Activated CD8-positive, alpha-beta memory T cell treated with anti-CD3 and anti-CD28 coated beads, Interleukin-2, amount 50 U/mL, for 1 hour (primary cell): Measurements from ENCODE around the gene QSOX2.

Experiments used
- DNase-seq: peaks from one replicate; pipeline ENCODE4 v3.0.0-alpha.2; 2020; ENCODE audit errors: extremely low read depth

Gene QSOX2

DNA sequence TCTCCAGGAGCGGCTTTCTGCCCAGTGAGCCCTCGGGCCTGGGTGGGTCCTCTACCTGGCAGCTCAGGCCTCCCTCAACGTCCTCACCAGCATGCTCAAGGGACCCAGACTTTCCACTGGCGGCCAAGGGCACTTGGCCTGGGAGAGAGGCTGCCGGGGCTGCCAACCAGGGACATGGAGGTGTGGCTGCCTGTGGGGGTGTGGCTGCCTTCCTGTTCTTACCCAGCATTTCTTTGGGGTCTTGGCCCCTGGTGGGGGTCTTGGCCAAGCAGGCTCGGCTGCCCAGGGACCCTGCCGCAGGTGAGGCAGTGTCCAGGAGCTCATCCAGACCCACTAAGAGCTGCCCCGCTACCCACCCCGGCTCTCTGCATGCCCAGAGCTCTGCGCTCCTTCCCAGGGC, 7.2 kb upstream of the QSOX2 start:
- no peak for DNase-seq

GRCh38 chr9:136252281-136252680, 6.7 kb upstream of the QSOX2 start:
- DNase-seq: no peak

DNA sequence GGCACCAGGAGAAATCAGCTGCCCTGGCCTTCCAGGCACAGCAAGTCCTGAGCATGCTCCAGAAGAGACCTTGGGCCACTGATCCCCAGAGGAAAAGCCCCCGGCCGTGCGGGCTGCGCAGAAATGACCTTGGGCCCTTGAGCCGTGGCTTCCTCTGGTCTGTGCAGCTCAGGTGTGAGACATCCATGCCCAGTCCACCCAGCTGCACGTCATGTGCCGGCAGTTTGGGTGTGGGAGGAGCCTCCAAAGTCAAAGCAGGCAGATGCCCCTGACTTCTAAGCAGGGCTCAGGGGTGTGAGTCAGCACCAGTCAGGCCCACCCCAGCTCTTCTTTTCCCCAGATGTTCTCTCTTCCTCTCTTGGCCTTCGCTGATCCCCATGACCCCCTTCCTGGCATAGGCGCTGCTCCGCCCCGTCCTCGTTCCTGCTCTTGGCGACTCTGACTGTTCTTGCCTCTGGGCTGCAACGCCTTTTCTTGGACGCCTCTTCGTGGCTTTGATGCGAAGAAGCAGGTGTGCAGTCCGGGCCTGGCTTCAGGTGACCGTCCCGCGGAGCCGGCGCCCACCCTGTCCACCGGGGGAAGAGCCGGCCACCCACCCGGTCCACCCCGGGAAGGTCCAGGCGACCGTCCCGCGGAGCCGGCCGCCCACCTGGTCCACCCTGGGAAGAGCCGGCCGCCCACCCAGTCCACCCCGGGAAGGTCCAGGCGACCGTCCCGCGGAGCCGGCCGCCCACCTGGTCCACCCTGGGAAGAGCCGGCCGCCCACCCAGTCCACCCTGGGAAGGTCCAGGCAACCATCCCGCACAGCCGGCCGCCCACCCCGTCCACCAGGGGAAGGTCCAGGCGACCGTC, 5.9 kb upstream of the QSOX2 start:
- DNase-seq: no peak

DNA sequence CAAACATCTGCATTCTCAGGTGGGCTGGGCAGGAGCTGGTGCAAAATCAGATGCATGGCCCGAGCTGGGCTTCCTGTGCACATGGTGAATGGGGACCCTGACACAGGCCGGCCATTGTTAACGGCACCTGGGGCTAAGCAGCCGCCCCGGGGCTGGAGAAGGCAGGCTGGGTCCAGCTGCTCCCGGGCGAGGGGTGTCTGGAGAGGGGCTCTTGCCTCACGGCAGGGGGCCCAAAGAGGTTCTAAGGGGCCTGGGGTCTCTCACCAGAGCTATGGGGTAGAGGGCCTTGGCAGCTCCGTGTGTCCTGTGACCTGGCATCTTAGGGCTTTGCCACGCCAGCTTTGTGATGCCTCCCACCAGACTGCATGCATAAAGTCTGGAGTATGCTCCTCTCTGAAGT, 5.1 kb upstream of the QSOX2 start:
- no peak for DNase-seq

GRCh38 chr9:136249877-136250559, 4.4 kb upstream of the QSOX2 start:
- no peak for DNase-seq

DNA sequence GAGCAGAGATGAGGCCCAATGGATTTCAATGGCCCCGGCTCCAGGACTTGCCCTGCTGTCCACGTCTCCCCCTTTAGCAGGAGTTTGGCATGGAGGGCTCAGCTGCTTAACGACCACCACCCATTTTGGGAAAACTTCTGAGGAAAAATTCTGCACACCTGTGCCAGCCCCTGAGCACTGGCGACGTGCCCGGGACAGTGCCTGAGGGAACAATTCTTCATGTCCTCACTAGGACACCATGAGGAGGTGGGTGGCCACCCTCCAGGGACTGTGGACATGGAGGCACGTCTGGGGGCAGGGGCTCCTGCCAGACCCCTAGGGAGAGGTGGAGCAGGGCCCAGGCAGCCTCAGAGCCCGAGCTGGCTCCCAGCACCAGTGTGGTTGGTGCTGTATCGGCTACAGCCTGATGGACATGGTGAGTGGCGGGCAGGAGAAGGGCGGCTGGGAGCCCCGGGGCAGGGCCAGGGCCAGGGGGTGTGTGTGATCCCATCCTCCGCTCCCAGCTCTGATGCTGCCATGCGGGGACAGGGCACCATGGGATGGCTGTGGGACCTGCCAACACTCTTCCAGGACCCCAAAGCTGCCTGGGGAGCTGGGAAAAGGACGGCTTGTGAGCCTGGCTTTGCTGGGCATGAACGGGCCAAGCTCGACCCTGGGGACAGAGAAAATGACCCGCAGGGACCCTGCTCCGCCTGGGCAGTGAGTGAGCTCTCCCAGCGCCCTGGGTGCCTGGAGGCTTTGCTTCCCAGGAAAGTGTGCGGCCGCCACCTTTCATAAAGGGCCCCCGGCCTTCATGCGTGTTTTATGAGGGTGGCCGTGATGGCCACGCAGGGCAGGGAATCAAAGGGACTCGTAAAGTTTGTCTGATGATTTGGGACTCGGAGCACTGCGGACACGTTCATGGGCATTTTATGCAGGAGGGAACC, 3.6 kb upstream of the QSOX2 start:
- DNase-seq: no peak

DNA sequence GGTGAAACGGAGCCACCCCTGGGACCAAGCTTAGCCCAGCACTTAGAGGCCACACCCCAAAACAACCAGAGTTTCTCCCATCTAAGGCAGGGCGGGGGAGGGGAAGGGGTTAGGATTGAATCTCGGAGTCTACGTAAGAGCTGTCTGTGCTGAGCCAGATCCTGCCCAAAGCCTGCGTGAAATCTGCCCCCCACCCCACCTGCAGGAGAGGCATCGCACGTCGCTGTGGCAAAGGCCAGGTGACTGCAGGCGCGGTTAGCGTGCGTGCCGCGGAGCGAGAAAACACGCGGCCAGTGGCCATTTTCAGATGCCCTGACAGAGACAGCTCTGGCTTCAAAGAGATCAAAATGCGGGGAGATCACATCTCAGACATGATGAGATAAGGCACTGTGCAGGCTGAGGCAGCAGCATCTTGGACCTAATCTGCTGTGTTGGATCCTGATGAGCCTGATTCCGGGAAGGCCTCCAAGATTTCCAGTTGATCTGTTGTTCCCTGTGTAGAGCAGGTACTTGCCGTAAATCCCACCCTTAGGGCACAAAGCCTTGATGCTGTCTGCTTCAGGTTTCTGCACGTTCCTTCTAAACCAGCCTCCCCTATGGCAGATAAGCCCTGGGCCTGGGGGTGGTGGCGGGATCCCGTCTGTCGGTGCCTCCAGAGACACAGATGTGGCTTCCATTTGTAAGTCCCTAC, 2.5 kb upstream of the QSOX2 start:
- no peak for DNase-seq

DNA sequence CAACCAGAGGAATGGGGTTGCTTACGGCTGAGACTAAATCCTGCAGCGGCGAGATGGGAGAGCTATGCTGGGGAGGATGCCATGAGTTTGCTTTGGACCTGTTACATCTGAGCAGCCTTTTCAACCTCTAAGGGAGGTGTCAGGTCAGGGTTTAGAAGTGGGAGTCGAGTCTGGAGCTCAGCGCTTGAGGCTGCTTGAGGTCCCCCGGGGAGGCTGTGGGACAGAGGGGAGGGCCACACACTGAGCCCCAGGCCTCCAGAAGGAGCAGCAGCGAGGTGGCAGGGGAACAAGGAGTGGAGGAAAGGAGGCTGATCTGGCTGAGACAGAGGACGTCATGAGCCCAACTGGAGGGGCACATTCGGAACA, 1.9 kb upstream of the QSOX2 start:
- DNase-seq: no peak

DNA sequence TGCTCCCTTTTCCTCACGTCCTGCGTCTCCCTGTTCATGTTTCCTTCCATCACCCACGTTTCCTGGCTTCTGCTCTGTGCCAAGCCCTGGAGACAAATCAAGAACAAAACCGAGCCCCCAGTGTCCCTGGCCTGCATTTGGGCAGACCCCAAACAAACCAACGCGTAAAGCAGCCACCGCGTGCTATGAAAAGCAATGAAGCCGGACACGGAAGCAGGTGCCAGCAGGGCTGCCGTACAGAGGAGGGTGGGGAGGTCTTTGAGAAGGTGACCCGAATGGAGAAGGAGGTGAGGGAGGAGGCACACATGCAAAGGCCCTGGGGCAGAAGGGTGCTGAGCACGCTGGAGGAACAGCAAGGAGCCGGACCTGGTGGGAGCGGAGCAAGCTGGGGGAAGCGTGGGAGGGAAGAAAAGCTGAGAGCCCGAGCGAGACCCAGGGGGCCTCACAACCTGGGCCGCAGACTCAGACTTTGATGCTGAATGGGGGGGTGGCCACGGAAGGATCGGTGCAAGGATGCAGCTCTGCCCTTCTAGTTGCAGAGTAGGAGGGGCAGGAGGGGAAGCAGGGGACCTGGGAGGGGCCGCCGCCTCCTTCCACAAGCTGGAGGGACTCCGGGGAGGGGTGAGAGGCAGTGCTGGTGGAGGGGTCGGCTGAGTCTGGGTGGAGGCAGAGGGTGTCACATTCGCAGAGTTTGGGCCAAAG, 1.4 kb upstream of the QSOX2 start:
- DNase-seq: no peak

GRCh38 chr9:136244969-136245218, 718 bp downstream of the QSOX2 start:
- DNase-seq: no peak

- DNase-seq: no peak
These were observed 1.3 kb downstream of the QSOX2 start for GRCh38 chr9:136244122-136244968.

DNA sequence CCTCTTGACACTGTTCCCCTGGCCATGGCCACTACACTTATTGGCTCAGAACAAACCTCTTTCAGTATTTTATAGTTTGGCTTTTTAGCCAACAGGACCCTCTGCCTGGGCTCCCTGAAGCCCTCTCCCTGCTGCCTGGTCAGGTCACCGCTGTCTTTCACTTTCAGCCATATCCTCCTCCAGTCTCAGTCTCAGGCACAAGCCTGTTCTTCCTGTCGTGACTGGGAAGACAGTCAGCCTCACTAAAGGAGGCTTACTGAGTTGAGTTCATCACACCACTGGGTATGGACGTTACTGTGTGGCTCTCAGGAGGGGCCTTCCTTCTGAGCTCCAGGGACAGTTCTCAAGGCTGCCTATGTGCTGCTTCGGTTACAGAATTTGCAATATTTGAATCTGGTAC, 2.0 kb downstream of the QSOX2 start:
- no peak for DNase-seq

DNA sequence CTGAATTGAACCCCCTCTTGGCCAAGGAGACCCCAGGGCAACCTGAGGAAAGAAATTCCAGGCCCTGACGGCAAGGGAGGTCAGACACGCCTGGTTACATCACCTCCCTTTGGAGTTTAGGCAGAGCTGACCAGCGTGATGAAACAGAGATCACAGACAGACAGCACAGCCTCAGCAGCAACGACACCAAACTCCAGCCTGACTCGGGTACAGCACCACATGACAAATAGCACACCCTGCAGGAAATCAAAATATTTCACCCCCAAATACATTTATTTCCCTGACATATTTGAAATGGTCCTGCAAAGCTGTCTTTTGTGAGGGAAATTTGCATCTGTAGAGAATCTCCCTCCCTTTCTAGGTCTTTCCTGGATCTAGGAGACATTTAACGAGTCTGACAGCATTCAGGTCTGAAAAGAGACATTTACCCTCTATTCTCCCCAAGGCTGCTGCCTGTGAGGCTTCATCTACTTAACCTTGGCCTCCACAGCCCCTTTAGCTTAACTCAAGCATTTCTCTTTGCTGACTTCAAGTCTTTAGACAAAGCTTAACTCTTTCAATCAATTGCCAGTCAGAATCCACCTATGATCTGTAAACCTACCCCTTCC, 2.6 kb downstream of the QSOX2 start:
- no peak for DNase-seq

GRCh38 chr9:136242248-136242647, 3.4 kb downstream of the QSOX2 start:
- DNase-seq: no peak

DNA sequence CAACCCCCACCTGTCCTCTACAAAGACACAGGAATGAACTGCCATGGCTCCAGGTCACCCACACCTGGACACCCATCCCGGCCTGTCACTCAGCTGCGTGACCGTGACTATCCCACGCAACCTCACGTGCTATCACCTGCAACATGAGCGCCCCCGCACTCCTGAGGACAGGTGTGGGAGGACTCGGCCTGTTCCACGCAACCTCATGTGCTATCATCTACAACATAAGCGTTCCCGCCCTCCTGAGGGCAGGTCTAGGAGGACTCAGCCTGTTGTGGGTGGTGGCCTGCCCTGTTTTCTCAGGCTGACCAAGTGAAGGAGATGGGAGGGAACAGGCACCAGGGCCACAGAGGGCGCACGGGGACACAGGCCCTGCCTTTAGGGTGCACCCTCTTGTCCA, 4.1 kb downstream of the QSOX2 start:
- DNase-seq: no peak

- DNase-seq: no peak
These were observed 4.7 kb downstream of the QSOX2 start for GRCh38 chr9:136240941-136241340.

- no peak for DNase-seq
These were observed 5.7 kb downstream of the QSOX2 start for GRCh38 chr9:136239983-136240330.

GRCh38 chr9:136239135-136239982, 6.3 kb downstream of the QSOX2 start:
- no peak for DNase-seq

- no peak for DNase-seq
These were observed 7.3 kb downstream of the QSOX2 start for GRCh38 chr9:136238342-136238732.
